Measurements from ENCODE around the gene PCDHGA6.
"Not testable (repeated sequence)": the region's sequence is repeated elsewhere in the genome, so short reads cannot be mapped to it uniquely, and the experiment has no call there.

PCDHGA6 gene

DNA sequence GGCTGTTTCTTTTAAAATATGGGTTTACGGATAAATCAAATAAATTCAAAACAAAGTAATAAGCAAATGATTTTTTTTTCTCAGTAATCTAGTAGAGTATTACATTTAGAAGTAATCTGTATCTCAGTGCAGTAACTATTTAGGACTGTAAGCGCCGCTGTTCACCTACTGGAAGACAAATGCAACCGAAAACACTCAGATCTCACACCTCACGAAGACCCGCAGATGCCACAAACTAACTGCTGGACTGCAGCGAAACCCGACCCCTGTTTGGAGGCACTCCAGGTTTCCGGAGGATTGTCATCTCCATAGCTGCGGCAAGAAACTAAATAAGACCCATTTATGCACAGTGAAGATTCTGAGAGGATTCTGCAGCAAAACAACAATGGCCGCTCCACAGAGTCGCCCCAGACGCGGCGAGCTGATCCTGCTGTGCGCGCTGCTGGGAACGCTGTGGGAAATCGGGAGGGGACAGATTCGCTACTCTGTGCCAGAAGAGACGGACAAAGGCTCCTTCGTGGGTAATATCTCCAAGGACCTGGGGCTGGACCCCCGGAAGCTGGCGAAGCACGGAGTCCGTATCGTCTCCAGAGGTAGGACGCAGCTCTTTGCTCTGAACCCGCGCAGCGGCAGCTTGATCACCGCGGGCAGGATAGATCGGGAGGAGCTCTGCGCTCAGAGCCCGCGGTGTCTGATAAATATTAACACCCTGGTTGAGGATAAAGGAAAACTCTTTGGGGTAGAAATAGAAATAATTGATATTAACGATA, 18.9 kb downstream of the PCDHGA6 start, which contains the start of gene PCDHGA8:
Gene PCDHGA8 (plus strand): TSS at position 205 of the 770 bp plus-strand sequence. CDS start 181 bp downstream, at position 386.
- in situ Hi-C loops (cut with MboI; ENCODE audit: low sequenced_read_pairs) = no loop called here

- in situ Hi-C loops (cut with MboI; ENCODE audit: low sequenced_read_pairs) = no loop called here
Measured at GRCh38 chr5:141393267-141393666, 19.6 kb downstream of the PCDHGA6 start.

- in situ Hi-C loops (cut with MboI; ENCODE audit: low sequenced_read_pairs) = not testable (repeated sequence)
Measured at GRCh38 chr5:141394401-141395187, 20.9 kb downstream of the PCDHGA6 start.

- in situ Hi-C loops (cut with MboI; ENCODE audit: low sequenced_read_pairs) = not testable (repeated sequence)
Measured at GRCh38 chr5:141397756-141398551, 24.3 kb downstream of the PCDHGA6 start, which contains the start of gene PCDHGB5. Gene PCDHGB5, plus strand, starts transcription at chr5:141397947. Its CDS starts 181 bp downstream, at chr5:141398128.

- in situ Hi-C loops (cut with MboI; ENCODE audit: low sequenced_read_pairs) = no loop called here
Measured at GRCh38 chr5:141398608-141399007, 24.9 kb downstream of the PCDHGA6 start.

GRCh38 chr5:141399555-141400258, 26.0 kb downstream of the PCDHGA6 start:
- in situ Hi-C loops (cut with MboI; ENCODE audit: low sequenced_read_pairs) = no loop called here

- in situ Hi-C loops (cut with MboI; ENCODE audit: low sequenced_read_pairs) = no loop called here
Measured at GRCh38 chr5:141402553-141403243, 29.0 kb downstream of the PCDHGA6 start, which contains the start of gene PCDHGA9. Gene PCDHGA9, plus strand, starts transcription at chr5:141402778. Its CDS starts 175 bp downstream, at chr5:141402953.

DNA sequence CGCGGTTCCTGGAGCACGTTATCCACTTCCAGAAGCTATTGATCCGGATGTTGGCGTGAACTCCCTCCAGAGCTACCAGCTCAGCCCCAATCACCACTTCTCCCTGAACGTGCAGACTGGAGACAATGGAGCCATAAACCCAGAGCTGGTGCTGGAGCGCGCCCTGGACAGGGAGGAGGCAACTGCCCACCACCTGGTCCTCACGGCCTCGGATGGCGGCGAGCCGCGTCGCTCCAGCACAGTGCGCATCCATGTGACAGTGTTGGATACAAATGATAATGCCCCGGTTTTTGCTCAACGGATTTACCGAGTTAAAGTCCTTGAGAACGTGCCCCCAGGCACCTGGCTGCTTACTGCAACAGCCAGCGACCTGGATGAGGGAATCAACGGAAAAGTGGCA, 29.7 kb downstream of the PCDHGA6 start:
- in situ Hi-C loops (cut with MboI; ENCODE audit: low sequenced_read_pairs) = no loop called here

GRCh38 chr5:141407790-141408505, 34.3 kb downstream of the PCDHGA6 start, which contains the start of gene PCDHGB6:
Gene PCDHGB6, plus strand, starts transcription at chr5:141408021. Its CDS starts 182 bp downstream, at chr5:141408203.
- in situ Hi-C loops (cut with MboI; ENCODE audit: low sequenced_read_pairs) = not testable (repeated sequence)

DNA sequence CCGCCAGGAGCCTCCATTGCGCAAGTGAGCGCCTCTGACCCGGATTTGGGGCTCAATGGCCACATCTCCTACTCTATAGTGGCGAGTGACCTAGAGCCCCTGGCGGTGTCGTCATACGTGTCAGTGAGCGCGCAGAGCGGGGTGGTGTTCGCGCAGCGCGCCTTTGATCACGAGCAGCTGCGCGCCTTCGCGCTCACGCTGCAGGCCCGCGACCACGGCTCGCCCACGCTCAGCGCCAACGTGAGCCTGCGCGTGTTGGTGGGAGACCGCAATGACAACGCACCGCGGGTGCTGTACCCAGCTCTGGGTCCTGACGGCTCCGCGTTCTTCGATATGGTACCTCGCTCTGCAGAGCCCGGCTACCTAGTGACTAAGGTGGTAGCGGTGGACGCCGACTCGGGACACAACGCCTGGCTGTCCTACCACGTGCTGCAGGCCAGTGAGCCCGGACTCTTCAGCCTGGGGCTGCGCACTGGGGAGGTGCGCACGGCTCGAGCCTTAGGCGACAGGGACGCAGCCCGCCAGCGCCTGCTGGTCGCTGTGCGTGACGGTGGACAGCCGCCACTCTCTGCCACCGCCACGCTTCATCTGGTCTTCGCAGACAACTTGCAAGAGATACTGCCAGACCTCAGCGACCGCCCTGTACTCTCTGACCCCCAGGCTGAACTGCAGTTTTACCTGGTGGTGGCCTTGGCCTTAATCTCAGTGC, 36.1 kb downstream of the PCDHGA6 start:
- in situ Hi-C loops (cut with MboI; ENCODE audit: low sequenced_read_pairs) = loop anchor here (10.0 kb wide), 2 partner anchors 115 to 145 kb away; no protein-coding TSS in a partner anchor

DNA sequence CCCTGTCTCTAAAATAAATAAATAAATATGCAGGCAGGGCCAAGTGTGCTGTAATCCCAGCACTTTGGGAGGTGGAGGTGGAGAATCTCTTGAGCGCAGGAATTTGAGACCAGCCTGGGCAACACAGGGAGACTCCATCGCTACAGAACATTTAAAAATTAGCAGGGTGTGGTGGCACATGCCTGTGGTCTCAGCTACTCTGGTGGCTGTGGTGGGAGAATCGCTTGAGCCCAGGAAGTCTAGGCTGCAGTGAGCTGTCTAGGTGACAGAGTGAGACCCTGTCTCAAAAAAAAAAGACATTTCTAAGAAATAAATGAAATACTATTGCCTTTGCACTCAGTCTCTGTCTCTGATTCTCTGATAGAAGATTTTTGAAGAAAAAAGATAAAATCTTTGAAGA, 37.9 kb downstream of the PCDHGA6 start:
- in situ Hi-C loops (cut with MboI; ENCODE audit: low sequenced_read_pairs) = loop anchor here (10.0 kb wide), 2 partner anchors 113 to 143 kb away; no protein-coding TSS in a partner anchor

DNA sequence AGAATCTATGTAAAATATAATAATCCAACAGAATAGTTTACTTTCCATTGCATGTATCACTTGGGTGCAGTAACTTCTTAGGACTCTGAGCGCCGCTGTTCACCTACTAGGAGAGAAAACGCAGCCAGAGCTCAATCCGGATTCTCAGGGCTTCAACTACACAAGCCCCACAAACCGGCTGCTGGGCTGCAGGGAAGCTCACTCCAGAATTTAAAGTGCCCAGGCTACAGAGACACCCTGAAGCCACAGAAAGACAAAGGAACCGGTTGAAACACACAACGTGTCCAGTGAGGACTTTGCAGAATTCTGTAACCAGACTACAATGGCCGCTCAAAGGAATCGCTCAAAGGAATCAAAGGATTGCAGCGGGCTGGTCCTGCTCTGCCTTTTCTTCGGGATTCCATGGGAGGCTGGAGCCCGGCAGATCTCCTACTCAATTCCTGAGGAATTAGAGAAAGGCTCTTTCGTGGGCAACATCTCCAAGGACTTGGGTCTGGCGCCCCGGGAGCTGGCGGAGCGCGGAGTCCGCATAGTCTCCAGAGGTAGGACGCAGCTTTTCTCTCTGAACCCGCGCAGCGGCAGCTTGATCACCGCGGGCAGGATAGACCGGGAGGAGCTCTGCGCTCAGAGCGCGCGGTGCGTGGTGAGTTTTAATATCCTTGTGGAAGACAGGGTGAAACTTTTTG, 39.3 kb downstream of the PCDHGA6 start, which contains the start of gene PCDHGA10:
Gene PCDHGA10 (plus strand): TSS at position 134 of the 686 bp plus-strand sequence. CDS start 189 bp downstream, at position 323.
- in situ Hi-C loops (cut with MboI; ENCODE audit: low sequenced_read_pairs) = loop anchor here (10.0 kb wide), 2 partner anchors 112 to 142 kb away; no protein-coding TSS in a partner anchor

GRCh38 chr5:141413540-141414069, 39.9 kb downstream of the PCDHGA6 start:
- in situ Hi-C loops (cut with MboI; ENCODE audit: low sequenced_read_pairs) = loop anchor here (10.0 kb wide), 2 partner anchors 111 to 141 kb away; no protein-coding TSS in a partner anchor

DNA sequence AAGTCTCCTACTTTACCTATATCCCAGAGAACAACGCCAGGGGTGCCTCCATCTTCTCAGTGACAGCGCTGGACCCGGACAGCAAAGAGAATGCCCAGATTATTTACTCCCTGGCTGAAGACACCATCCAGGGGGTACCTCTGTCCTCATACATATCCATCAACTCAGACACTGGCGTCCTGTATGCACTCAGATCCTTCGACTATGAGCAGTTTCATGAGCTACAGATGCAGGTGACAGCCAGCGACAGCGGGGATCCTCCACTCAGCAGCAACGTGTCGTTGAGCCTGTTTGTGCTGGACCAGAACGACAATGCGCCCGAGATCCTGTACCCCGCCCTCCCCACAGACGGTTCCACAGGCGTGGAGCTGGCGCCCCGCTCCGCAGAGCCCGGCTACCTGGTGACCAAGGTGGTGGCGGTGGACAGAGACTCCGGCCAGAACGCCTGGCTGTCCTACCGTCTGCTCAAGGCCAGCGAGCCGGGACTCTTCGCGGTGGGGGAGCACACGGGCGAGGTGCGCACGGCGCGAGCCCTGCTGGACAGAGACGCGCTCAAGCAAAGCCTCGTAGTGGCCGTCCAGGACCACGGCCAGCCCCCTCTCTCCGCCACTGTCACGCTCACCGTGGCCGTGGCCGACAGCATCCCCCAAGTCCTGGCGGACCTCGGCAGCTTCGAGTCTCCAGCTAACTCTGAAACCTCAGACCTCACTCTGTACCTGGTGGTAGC, 41.0 kb downstream of the PCDHGA6 start:
- in situ Hi-C loops (cut with MboI; ENCODE audit: low sequenced_read_pairs) = loop anchor here (10.0 kb wide), 2 partner anchors 110 to 140 kb away; no protein-coding TSS in a partner anchor

GRCh38 chr5:141415275-141415618, 41.6 kb downstream of the PCDHGA6 start:
- in situ Hi-C loops (cut with MboI; ENCODE audit: low sequenced_read_pairs) = loop anchor here (10.0 kb wide), 2 partner anchors 110 to 140 kb away; no protein-coding TSS in a partner anchor

Measured in HL-60/S4 treated with phorbol 12-myristate 13-acetate at 8.2 ng/mL for 4 days and 3 days (cell line).